ENCODE data around the gene NRAS. TPM values are rescaled to one million over a fixed set of nuclear protein-coding genes. Genes with fewer than 3 reads are reported as not detected.
"Not testable (repeated sequence)": the region's sequence is repeated elsewhere in the genome, so short reads cannot be mapped to it uniquely, and the experiment has no call there.

NRAS gene
- 28.9 TPM for polyA plus RNA-seq (2012; ENCODE audit: low read depth, missing spikeins)

GRCh38 chr1:114716304-114717170, at the start of gene NRAS:
Gene NRAS, minus strand, starts transcription at chr1:114716771. Its CDS starts 611 bp downstream, at chr1:114716160.
- TF ChIP-seq POLR2A (IDR thresholded peaks at IDR 0.05; ENCODE audit: low read depth, low read length), result 0 out of 2 replicates have a peak, but pooled peaks have one; percentile 79
- TF ChIP-seq POLR2AphosphoS5 (IDR thresholded peaks at IDR 0.05; ENCODE audit: low read depth, low read length), result peak; percentile 95
- no peak for TF ChIP-seq SPI1 (IDR thresholded peaks at IDR 0.05; ENCODE audit: low read depth, low read length)
- peak; percentile 69 for TF ChIP-seq PAX5 (IDR thresholded peaks at IDR 0.05; ENCODE audit: insufficient read depth, low read length, severe bottlenecking)
- TF ChIP-seq POU2F2 (IDR thresholded peaks at IDR 0.05; ENCODE audit: low read depth, low read length), result peak; percentile 86; the same call in 1 of the 2 replicates
- peak; percentile 55; the same call in 1 of the 2 replicates for TF ChIP-seq TAF1 (IDR thresholded peaks at IDR 0.05; ENCODE audit: low read depth, low read length)
- DNase-seq (ENCODE audit: insufficient read length, low spot score) (peak; percentile 72), FAIRE-seq (peak; percentile 80)

GRCh38 chr1:114764689-114765088, 48.1 kb upstream of the NRAS start:
- TF ChIP-seq POLR2A (IDR thresholded peaks at IDR 0.05; ENCODE audit: low read depth, low read length) (no peak), SPI1 (IDR thresholded peaks at IDR 0.05; ENCODE audit: low read depth, low read length) (no peak), TAF1 (IDR thresholded peaks at IDR 0.05; ENCODE audit: low read depth, low read length) (no peak), PAX5 (IDR thresholded peaks at IDR 0.05; ENCODE audit: insufficient read depth, low read length, severe bottlenecking) (no peak), POLR2AphosphoS5 (IDR thresholded peaks at IDR 0.05; ENCODE audit: low read depth, low read length) (no peak)
- DNase-seq (ENCODE audit: insufficient read length, low spot score) (no peak), FAIRE-seq (no peak)

- DNase-seq (ENCODE audit: insufficient read length, low spot score) (no peak), FAIRE-seq (no peak)
- no peak for TF ChIP-seq SPI1 (IDR thresholded peaks at IDR 0.05; ENCODE audit: low read depth, low read length)
- no peak for TF ChIP-seq PAX5 (IDR thresholded peaks at IDR 0.05; ENCODE audit: insufficient read depth, low read length, severe bottlenecking)
- no peak for TF ChIP-seq POLR2A (IDR thresholded peaks at IDR 0.05; ENCODE audit: low read depth, low read length)
- TF ChIP-seq POLR2AphosphoS5 (IDR thresholded peaks at IDR 0.05; ENCODE audit: low read depth, low read length), result no peak
- TF ChIP-seq TAF1 (IDR thresholded peaks at IDR 0.05; ENCODE audit: low read depth, low read length), result no peak
- TF ChIP-seq POU2F2 (IDR thresholded peaks at IDR 0.05; ENCODE audit: low read depth, low read length), result no peak
Observed at GRCh38 chr1:114758256-114758832, 41.8 kb upstream of the NRAS start.

- peak; percentile 96 for TF ChIP-seq POLR2A (IDR thresholded peaks at IDR 0.05; ENCODE audit: low read depth, low read length)
- peak; percentile 32; the same call in 1 of the 2 replicates for TF ChIP-seq SPI1 (IDR thresholded peaks at IDR 0.05; ENCODE audit: low read depth, low read length)
- TF ChIP-seq POU2F2 (IDR thresholded peaks at IDR 0.05; ENCODE audit: low read depth, low read length), result peak; percentile 52; the same call in 1 of the 2 replicates
- TF ChIP-seq TAF1 (IDR thresholded peaks at IDR 0.05; ENCODE audit: low read depth, low read length), result peak; percentile 97
- TF ChIP-seq POLR2AphosphoS5 (IDR thresholded peaks at IDR 0.05; ENCODE audit: low read depth, low read length), result peak; percentile 96
- no peak for TF ChIP-seq PAX5 (IDR thresholded peaks at IDR 0.05; ENCODE audit: insufficient read depth, low read length, severe bottlenecking)
- peak; percentile 61 for DNase-seq (ENCODE audit: insufficient read length, low spot score)
- FAIRE-seq, result peak; percentile 99
Observed at GRCh38 chr1:114757455-114758255, 41.1 kb upstream of the NRAS start, which contains the start of gene CSDE1. Gene CSDE1, minus strand, starts transcription at chr1:114757984. Its CDS starts 18,094 bp downstream, at chr1:114739890.

- peak; percentile 13 for FAIRE-seq
Observed at GRCh38 chr1:114756949-114757454, 40.4 kb upstream of the NRAS start.

GRCh38 chr1:114756009-114756892, 39.7 kb upstream of the NRAS start:
- TF ChIP-seq POU2F2 (IDR thresholded peaks at IDR 0.05; ENCODE audit: low read depth, low read length) (no peak), SPI1 (IDR thresholded peaks at IDR 0.05; ENCODE audit: low read depth, low read length) (no peak), PAX5 (IDR thresholded peaks at IDR 0.05; ENCODE audit: insufficient read depth, low read length, severe bottlenecking) (no peak), TAF1 (IDR thresholded peaks at IDR 0.05; ENCODE audit: low read depth, low read length) (no peak), POLR2A (IDR thresholded peaks at IDR 0.05; ENCODE audit: low read depth, low read length) (no peak), POLR2AphosphoS5 (IDR thresholded peaks at IDR 0.05; ENCODE audit: low read depth, low read length) (no peak)
- DNase-seq (ENCODE audit: insufficient read length, low spot score), result no peak
- FAIRE-seq, result peak; percentile 61

More at GRCh38 chr1:114756949-114757454, 40.4 kb upstream of the NRAS start:
- no peak for DNase-seq (ENCODE audit: insufficient read length, low spot score)
- TF ChIP-seq PAX5 (IDR thresholded peaks at IDR 0.05; ENCODE audit: insufficient read depth, low read length, severe bottlenecking), result no peak
- TF ChIP-seq TAF1 (IDR thresholded peaks at IDR 0.05; ENCODE audit: low read depth, low read length), result no peak

GRCh38 chr1:114755006-114755931, 38.7 kb upstream of the NRAS start:
- no peak for TF ChIP-seq SPI1 (IDR thresholded peaks at IDR 0.05; ENCODE audit: low read depth, low read length)
- TF ChIP-seq POLR2A (IDR thresholded peaks at IDR 0.05; ENCODE audit: low read depth, low read length), result no peak
- TF ChIP-seq POLR2AphosphoS5 (IDR thresholded peaks at IDR 0.05; ENCODE audit: low read depth, low read length), result no peak
- no peak for TF ChIP-seq TAF1 (IDR thresholded peaks at IDR 0.05; ENCODE audit: low read depth, low read length)
- TF ChIP-seq PAX5 (IDR thresholded peaks at IDR 0.05; ENCODE audit: insufficient read depth, low read length, severe bottlenecking), result no peak
- no peak for TF ChIP-seq POU2F2 (IDR thresholded peaks at IDR 0.05; ENCODE audit: low read depth, low read length)
- DNase-seq (ENCODE audit: insufficient read length, low spot score), result no peak
- FAIRE-seq, result no peak

GRCh38 chr1:114753702-114754101, 37.1 kb upstream of the NRAS start:
- not testable (repeated sequence) for FAIRE-seq; DNase-seq (ENCODE audit: insufficient read length, low spot score)

All from GM12891 (cell line).